ENCODE results near the gene ARID1B.

Gene ARID1B

GRCh38 chr6:156960525-156960924 is 183.3 kb downstream of the ARID1B start:
- H3K27me3 ChIP-seq (replicated peaks; ENCODE audit: control insufficient read depth, insufficient read depth, low read length, poor library complexity, severe bottlenecking), result no peaks in the 10 kb centered on the region
- H3K27ac ChIP-seq (ENCODE audit: insufficient read depth, low read length, poor library complexity, severe bottlenecking), result no peak overlapping the region
- H3K4me3 ChIP-seq (ENCODE audit: insufficient read depth, low read depth, low read length, poor library complexity, severe bottlenecking), result no peak overlapping the region
- no peak for DNase-seq
- no peaks in the 10 kb centered on the region for H3K9me3 ChIP-seq (ENCODE audit: control insufficient read depth, low read length)
- no peaks in the 10 kb centered on the region for H3K4me1 ChIP-seq (ENCODE audit: control insufficient read depth, insufficient read depth, low read length, poor library complexity, severe bottlenecking)
- H3K36me3 ChIP-seq (ENCODE audit: control insufficient read depth, insufficient read depth, low read length), result no peaks in the 10 kb centered on the region

- no peak for DNase-seq
- Histone ChIP-seq H3K27ac (ENCODE audit: insufficient read depth, low read length, poor library complexity, severe bottlenecking) (no peak overlapping the region), H3K9me3 (ENCODE audit: control insufficient read depth, low read length) (no peaks in the 10 kb centered on the region)
Observed at GRCh38 chr6:156961282-156961892, 184.2 kb downstream of the ARID1B start.

DNA sequence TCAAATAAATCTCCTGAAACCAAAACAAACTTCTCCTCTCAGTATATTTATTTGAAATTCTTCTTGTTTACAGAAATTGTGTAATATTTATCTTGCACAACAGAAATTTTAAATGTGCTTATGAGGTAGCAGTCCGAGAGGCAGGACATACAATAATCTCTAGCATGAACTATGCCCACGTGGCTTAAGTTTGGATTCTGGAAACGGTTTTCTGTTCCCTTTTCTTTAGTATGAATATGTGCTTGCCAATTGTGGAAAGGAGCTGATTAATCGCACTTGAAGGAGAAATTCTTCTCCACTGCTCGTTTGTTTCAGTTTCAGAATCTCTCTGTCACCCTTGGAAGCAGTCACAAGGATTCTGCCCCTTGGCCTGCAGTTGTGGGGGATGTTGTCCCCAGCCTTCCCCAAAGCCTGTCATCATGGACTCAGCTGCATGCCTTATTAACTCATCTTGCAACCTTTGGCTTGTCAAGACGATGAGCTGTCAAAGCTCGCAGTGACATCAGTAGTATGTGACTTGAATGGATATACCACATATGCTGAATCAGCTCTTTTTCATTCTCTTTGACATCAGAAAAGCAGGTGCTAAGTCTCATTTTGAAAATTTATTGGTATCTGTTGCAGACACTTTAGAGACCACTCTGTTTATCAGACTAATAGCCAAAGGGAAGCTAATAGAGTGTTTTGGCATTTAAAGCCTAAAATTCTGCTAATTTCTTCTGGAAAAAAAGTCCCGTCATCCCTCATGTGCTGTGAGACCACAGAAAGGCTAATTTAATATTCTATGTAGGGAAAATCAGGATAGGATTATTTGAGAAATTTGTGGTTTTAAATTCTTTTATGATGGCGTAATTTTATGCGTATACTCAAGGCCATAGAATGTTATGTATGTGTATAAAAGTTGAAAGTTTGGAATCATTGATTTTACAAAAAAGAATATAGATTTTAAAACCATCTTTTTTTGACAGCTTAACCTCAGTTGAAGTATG is 186.8 kb downstream of the ARID1B start:
- Histone ChIP-seq H3K4me3 (ENCODE audit: insufficient read depth, low read depth, low read length, poor library complexity, severe bottlenecking) (no peak overlapping the region), H3K27ac (ENCODE audit: insufficient read depth, low read length, poor library complexity, severe bottlenecking) (no peak overlapping the region), H3K36me3 (ENCODE audit: control insufficient read depth, insufficient read depth, low read length) (no peaks in the 10 kb centered on the region), H3K27me3 (replicated peaks; ENCODE audit: control insufficient read depth, insufficient read depth, low read length, poor library complexity, severe bottlenecking) (no peaks in the 10 kb centered on the region), H3K4me1 (ENCODE audit: control insufficient read depth, insufficient read depth, low read length, poor library complexity, severe bottlenecking) (peaks cover 3% of the 10 kb centered on the region), H3K9me3 (ENCODE audit: control insufficient read depth, low read length) (no peaks in the 10 kb centered on the region)
- DNase-seq, result no peak

More at GRCh38 chr6:156961282-156961892, 184.2 kb downstream of the ARID1B start:
- Histone ChIP-seq H3K36me3 (ENCODE audit: control insufficient read depth, insufficient read depth, low read length) (no peaks in the 10 kb centered on the region), H3K27me3 (replicated peaks; ENCODE audit: control insufficient read depth, insufficient read depth, low read length, poor library complexity, severe bottlenecking) (no peaks in the 10 kb centered on the region), H3K4me1 (ENCODE audit: control insufficient read depth, insufficient read depth, low read length, poor library complexity, severe bottlenecking) (no peaks in the 10 kb centered on the region), H3K4me3 (ENCODE audit: insufficient read depth, low read depth, low read length, poor library complexity, severe bottlenecking) (no peak overlapping the region)

GRCh38 chr6:156967852-156968251 is 190.7 kb downstream of the ARID1B start:
- Histone ChIP-seq H3K4me3 (ENCODE audit: insufficient read depth, low read depth, low read length, poor library complexity, severe bottlenecking) (no peak overlapping the region), H3K4me1 (ENCODE audit: control insufficient read depth, insufficient read depth, low read length, poor library complexity, severe bottlenecking) (peaks cover 3% of the 10 kb centered on the region), H3K27ac (ENCODE audit: insufficient read depth, low read length, poor library complexity, severe bottlenecking) (no peak overlapping the region), H3K27me3 (replicated peaks; ENCODE audit: control insufficient read depth, insufficient read depth, low read length, poor library complexity, severe bottlenecking) (no peaks in the 10 kb centered on the region), H3K36me3 (ENCODE audit: control insufficient read depth, insufficient read depth, low read length) (no peaks in the 10 kb centered on the region), H3K9me3 (ENCODE audit: control insufficient read depth, low read length) (no peaks in the 10 kb centered on the region)
- no peak for DNase-seq

DNA sequence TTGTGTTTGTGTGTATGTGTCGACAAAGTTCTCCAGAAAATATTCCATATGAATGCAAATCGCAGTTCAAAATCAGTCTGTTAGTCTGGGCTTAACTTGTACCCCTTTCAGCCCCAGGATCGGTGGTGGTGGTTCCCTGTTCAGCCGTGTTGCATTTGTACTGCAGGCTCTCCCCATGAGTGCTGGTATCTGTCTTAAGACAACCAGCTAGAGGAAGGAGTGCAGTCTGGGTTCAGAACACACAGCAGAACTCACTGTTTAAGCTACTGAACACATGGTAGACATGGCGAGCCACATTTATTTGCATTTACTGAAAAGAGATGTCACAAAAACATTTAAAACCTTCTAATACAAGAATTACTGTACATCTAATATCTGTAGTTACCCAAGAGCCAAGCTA is 192.1 kb downstream of the ARID1B start:
- DNase-seq, result no peak
- Histone ChIP-seq H3K27ac (ENCODE audit: insufficient read depth, low read length, poor library complexity, severe bottlenecking) (no peak overlapping the region), H3K4me1 (ENCODE audit: control insufficient read depth, insufficient read depth, low read length, poor library complexity, severe bottlenecking) (peaks cover 11% of the 10 kb centered on the region), H3K27me3 (replicated peaks; ENCODE audit: control insufficient read depth, insufficient read depth, low read length, poor library complexity, severe bottlenecking) (no peaks in the 10 kb centered on the region), H3K4me3 (ENCODE audit: insufficient read depth, low read depth, low read length, poor library complexity, severe bottlenecking) (no peak overlapping the region), H3K36me3 (ENCODE audit: control insufficient read depth, insufficient read depth, low read length) (no peaks in the 10 kb centered on the region), H3K9me3 (ENCODE audit: control insufficient read depth, low read length) (no peaks in the 10 kb centered on the region)

GRCh38 chr6:156970595-156971112 is 193.5 kb downstream of the ARID1B start:
- Histone ChIP-seq H3K4me3 (ENCODE audit: insufficient read depth, low read depth, low read length, poor library complexity, severe bottlenecking) (no peak overlapping the region), H3K4me1 (ENCODE audit: control insufficient read depth, insufficient read depth, low read length, poor library complexity, severe bottlenecking) (peaks cover 11% of the 10 kb centered on the region)
- no peak for DNase-seq

DNA sequence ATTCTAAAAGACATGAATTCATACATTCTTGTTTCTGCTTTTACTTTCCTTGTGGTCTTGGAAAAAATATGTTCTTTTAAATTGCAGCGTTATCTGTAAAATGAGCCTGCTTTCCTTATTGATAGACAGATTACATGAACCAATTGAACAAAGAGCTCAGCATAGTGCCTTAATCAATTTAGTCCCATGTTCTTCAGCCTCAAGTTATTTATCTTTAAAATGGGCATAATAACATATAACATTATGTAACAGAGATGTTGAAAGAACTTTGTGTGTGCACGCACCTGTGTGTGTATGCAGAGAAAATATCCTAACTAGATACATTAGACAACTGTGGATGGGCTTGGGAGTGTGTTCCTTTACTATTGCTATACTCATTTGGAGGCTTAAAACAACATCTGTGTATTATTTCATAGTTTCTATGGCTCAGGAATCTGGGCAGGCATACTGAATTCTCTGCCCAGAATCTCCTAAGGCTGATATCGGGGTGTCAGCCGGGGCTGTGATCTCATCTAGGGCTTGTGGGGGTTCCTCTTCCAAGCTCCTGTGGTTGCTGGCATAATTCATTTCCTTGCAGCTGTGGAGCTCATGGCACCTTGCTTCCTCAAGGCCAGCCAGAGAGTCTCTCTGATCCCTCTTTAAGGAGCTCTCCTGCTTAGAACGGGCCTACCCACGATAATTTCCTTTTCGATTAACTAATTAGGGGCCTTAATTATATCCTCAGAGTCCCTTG is 194.1 kb downstream of the ARID1B start:
- Histone ChIP-seq H3K9me3 (ENCODE audit: control insufficient read depth, low read length) (no peaks in the 10 kb centered on the region), H3K27ac (ENCODE audit: insufficient read depth, low read length, poor library complexity, severe bottlenecking) (no peak overlapping the region), H3K4me3 (ENCODE audit: insufficient read depth, low read depth, low read length, poor library complexity, severe bottlenecking) (no peak overlapping the region), H3K4me1 (ENCODE audit: control insufficient read depth, insufficient read depth, low read length, poor library complexity, severe bottlenecking) (peaks cover 11% of the 10 kb centered on the region), H3K36me3 (ENCODE audit: control insufficient read depth, insufficient read depth, low read length) (no peaks in the 10 kb centered on the region), H3K27me3 (replicated peaks; ENCODE audit: control insufficient read depth, insufficient read depth, low read length, poor library complexity, severe bottlenecking) (no peaks in the 10 kb centered on the region)
- no peak for DNase-seq

More at GRCh38 chr6:156970595-156971112, 193.5 kb downstream of the ARID1B start:
- Histone ChIP-seq H3K9me3 (ENCODE audit: control insufficient read depth, low read length) (no peaks in the 10 kb centered on the region), H3K27me3 (replicated peaks; ENCODE audit: control insufficient read depth, insufficient read depth, low read length, poor library complexity, severe bottlenecking) (no peaks in the 10 kb centered on the region), H3K36me3 (ENCODE audit: control insufficient read depth, insufficient read depth, low read length) (no peaks in the 10 kb centered on the region), H3K27ac (ENCODE audit: insufficient read depth, low read length, poor library complexity, severe bottlenecking) (no peak overlapping the region)

DNA sequence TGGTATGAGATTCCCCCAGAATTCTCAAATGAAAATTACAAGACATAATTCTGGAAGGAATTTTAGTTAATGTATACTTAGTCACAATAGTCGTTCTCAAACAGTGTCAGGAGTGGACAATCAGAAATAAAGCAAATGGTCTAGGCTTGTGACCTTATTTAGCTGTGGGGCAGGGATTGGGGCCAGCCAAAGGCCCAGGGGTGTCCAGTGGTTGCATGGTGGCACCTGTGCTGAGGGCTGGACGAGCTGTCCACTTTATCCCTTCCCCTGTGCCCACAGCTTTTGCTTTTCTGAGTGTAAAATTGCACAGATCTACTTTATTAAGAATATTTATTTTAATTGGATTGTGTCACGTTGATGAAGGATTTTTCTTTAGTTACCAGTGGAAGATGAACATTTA is 195.0 kb downstream of the ARID1B start:
- Histone ChIP-seq H3K4me3 (ENCODE audit: insufficient read depth, low read depth, low read length, poor library complexity, severe bottlenecking) (no peak overlapping the region), H3K27me3 (replicated peaks; ENCODE audit: control insufficient read depth, insufficient read depth, low read length, poor library complexity, severe bottlenecking) (no peaks in the 10 kb centered on the region), H3K36me3 (ENCODE audit: control insufficient read depth, insufficient read depth, low read length) (no peaks in the 10 kb centered on the region), H3K4me1 (ENCODE audit: control insufficient read depth, insufficient read depth, low read length, poor library complexity, severe bottlenecking) (peaks cover 11% of the 10 kb centered on the region), H3K9me3 (ENCODE audit: control insufficient read depth, low read length) (no peaks in the 10 kb centered on the region), H3K27ac (ENCODE audit: insufficient read depth, low read length, poor library complexity, severe bottlenecking) (no peak overlapping the region)
- DNase-seq, result no peak

DNA sequence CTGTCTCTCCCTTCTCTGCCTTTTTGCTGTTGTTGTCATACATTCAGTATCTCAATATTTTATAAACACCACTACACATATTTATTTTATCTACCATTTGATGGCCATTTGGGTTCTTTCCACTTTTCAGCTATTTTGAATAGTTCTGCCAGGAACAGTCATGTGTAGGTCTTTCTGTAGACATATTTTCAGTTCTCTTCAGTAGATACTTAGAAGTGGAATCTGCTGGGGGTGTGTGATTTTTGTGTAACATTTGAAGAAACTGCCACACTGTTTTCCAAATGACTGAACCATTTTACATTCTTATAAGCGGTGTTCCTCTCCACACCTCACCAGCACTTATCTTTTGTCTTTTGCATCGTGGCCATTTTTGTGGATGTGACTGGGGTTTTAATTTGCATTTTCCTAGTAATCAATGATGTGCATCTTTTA is 197.7 kb downstream of the ARID1B start:
- no peak overlapping the region for H3K4me3 ChIP-seq (ENCODE audit: insufficient read depth, low read depth, low read length, poor library complexity, severe bottlenecking)
- no peak for DNase-seq
- no peaks in the 10 kb centered on the region for H3K9me3 ChIP-seq (ENCODE audit: control insufficient read depth, low read length)
- H3K27me3 ChIP-seq (replicated peaks; ENCODE audit: control insufficient read depth, insufficient read depth, low read length, poor library complexity, severe bottlenecking), result no peaks in the 10 kb centered on the region
- H3K4me1 ChIP-seq (ENCODE audit: control insufficient read depth, insufficient read depth, low read length, poor library complexity, severe bottlenecking), result peaks cover 8% of the 10 kb centered on the region
- no peaks in the 10 kb centered on the region for H3K36me3 ChIP-seq (ENCODE audit: control insufficient read depth, insufficient read depth, low read length)
- no peak overlapping the region for H3K27ac ChIP-seq (ENCODE audit: insufficient read depth, low read length, poor library complexity, severe bottlenecking)
